Measurements from ENCODE around the gene FAM120B. TPM values are rescaled to one million over a fixed set of nuclear protein-coding genes. Genes with fewer than 3 reads are reported as not detected.

The FAM120B gene
- total and polyA plus RNA-seq, 3 experiments from 2014 or later = 19.1 to 29.8 (median 20.9) TPM

DNA sequence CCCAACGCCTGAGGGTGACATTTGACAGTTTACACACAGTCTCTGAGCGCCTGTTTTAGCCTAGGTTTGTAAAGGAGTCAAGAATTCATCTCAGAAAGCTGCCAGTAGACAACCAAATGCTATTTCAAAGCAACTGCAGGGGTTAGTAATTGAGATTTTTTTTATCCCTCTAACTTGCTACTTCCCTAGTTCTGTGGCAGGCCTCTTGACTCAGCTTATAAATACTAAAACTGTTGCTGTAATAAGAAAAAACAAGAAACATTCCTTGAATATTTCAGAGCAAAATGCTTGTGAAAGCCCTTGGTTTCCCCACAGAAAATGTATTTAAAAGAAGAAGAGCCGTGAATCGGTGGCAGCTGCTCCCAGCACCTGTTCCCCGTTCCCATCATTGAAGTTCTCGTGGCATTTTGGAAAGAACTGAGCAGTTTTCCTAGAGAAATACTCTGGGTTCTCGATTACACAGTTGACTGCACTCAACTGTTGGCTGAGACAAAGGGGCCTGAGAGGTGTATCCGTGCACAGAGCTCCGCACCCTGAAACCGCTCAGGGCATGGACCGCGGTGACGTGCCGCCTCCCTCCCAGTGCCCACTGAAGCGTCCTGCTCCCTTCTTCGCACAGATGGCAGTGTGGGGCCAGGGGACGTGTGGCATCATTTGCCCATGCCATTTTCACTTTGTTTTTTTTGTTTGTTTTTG lies 36.6 kb upstream of the FAM120B start:
- Mint-ChIP-seq H3K27me3 (peaks cover 11 to 13% of the 10 kb centered on the region in 2 donors), H3K4me3 (peak overlapping the region in 1 of 7 donors; percentile 63), H3K36me3 (no peaks in the 10 kb centered on the region), H3K4me1 (peaks cover 18 to 27% (median 20%) of the 10 kb centered on the region in 3 donors), H3K9me3 (no peaks in the 10 kb centered on the region), H3K27ac (no peak overlapping the region)
- H3K36me3 ChIP-seq (ENCODE audit: insufficient read depth, low read length) = no peaks in the 10 kb centered on the region
- H3K4me1 ChIP-seq (ENCODE audit: insufficient read depth, low read length) = peaks cover 22% of the 10 kb centered on the region
- ChIA-PET CTCF (no interaction called here), POLR2A (no interaction called here)
- H3K4me3 ChIP-seq (ENCODE audit: low read length) = no peak overlapping the region
- no peak for DNase-seq
- no peak overlapping the region for H3K27ac ChIP-seq (ENCODE audit: low read depth, low read length)
- H3K27me3 ChIP-seq (ENCODE audit: insufficient read depth, low read length, poor library complexity, severe bottlenecking) = peaks cover 8% of the 10 kb centered on the region
- H3K9me3 ChIP-seq (ENCODE audit: low read length) = no peaks in the 10 kb centered on the region

GRCh38 chr6:170270984-170271593 lies 35.5 kb upstream of the FAM120B start:
- POLR2A ChIA-PET = interaction anchor here (1.6 to 2.3 kb wide), 3 partner anchors 14 to 183 kb away, joined by 3 to 10 read pairs (median 7); no protein-coding TSS in a partner anchor
- peak overlapping the region in 5 of 8 donors; percentile 75 to 89 (median 77) for H3K27ac Mint-ChIP-seq
- CTCF ChIA-PET = interaction anchor here (2.0 kb wide), 1 partner anchor 21 kb away, joined by 9 read pairs; the partner anchor contains the start of gene DLL1

GRCh38 chr6:170271771-170272314 lies 34.7 kb upstream of the FAM120B start:
- DNase-seq = peak; percentile 61 to 85 (median 82)
- Histone ChIP-seq H3K27ac (ENCODE audit: low read depth, low read length) (no peak overlapping the region), H3K4me1 (ENCODE audit: insufficient read depth, low read length) (peaks cover 22% of the 10 kb centered on the region), H3K36me3 (ENCODE audit: insufficient read depth, low read length) (no peaks in the 10 kb centered on the region), H3K4me3 (ENCODE audit: low read length) (peak overlapping the region; percentile 75), H3K27me3 (ENCODE audit: insufficient read depth, low read length, poor library complexity, severe bottlenecking) (peaks cover 8% of the 10 kb centered on the region), H3K9me3 (ENCODE audit: low read length) (no peaks in the 10 kb centered on the region)
- Mint-ChIP-seq H3K4me3 (peak overlapping the region; percentile 60 to 94 (median 86)), H3K36me3 (no peaks in the 10 kb centered on the region), H3K4me1 (peaks cover 18 to 27% (median 20%) of the 10 kb centered on the region in 3 donors), H3K27me3 (peaks cover 5 to 20% of the 10 kb centered on the region in 2 donors), H3K9me3 (no peaks in the 10 kb centered on the region), H3K27ac (peak overlapping the region; percentile 67 to 89 (median 75))
- ChIA-PET POLR2A (interaction anchor here (0.6 to 2.3 kb wide), 6 partner anchors 13 to 1419 kb away, joined by 3 to 10 read pairs (median 4); no protein-coding TSS in a partner anchor), CTCF (interaction anchor here (1.0 to 2.0 kb wide), 6 partner anchors 15 to 482 kb away, joined by 3 to 9 read pairs (median 4); partner anchors contain the start of gene DLL1)

More at GRCh38 chr6:170270984-170271593, 35.5 kb upstream of the FAM120B start:
- no peak overlapping the region for H3K27ac ChIP-seq (ENCODE audit: low read depth, low read length)
- peak overlapping the region; percentile 75 for H3K4me3 ChIP-seq (ENCODE audit: low read length)
- Mint-ChIP-seq H3K4me1 (peaks cover 18 to 27% (median 20%) of the 10 kb centered on the region in 3 donors), H3K36me3 (no peaks in the 10 kb centered on the region), H3K4me3 (peak overlapping the region in 6 of 7 donors; percentile 84 to 94 (median 87)), H3K27me3 (peaks cover 9 to 16% of the 10 kb centered on the region in 2 donors), H3K9me3 (no peaks in the 10 kb centered on the region)
- no peak for DNase-seq
- peaks cover 22% of the 10 kb centered on the region for H3K4me1 ChIP-seq (ENCODE audit: insufficient read depth, low read length)
- peaks cover 8% of the 10 kb centered on the region for H3K27me3 ChIP-seq (ENCODE audit: insufficient read depth, low read length, poor library complexity, severe bottlenecking)
- no peaks in the 10 kb centered on the region for H3K9me3 ChIP-seq (ENCODE audit: low read length)
- H3K36me3 ChIP-seq (ENCODE audit: insufficient read depth, low read length) = no peaks in the 10 kb centered on the region

DNA sequence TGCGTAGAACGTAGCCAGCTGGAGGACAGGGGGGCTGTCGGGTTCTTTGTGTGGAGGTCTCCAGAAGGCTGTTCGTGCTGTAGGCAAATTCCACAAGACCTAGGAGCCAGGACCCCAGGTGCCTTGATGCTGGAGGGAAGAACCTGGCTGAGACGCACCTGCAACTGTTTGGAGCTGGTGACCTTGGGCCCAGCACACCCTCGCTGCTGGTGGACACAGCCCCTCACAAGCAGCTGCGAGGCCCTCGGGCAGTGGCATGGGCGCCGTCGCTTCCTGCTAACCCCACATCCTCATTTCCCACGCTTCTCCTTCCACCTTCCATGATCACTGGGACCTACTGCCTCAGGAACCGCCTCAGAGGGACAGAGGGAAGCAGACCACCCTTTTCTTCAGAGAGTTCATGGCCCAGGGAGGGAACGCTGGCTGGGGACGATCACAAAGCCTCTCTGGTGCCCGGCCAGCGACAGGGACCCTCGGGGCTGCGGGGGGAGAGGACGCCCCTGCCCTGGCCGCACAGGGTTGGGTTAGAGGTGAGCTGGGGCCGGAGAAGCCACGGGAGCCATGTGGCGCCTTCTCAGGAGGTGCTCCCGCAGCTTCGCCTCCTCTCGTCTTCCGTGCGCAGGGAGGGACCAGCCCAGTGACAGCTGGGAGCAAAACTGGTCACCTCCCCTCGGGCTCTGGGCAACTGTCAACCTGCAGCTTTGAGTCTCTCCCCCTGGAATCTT lies 34.1 kb upstream of the FAM120B start:
- CTCF ChIA-PET = interaction anchor here (1.0 to 2.0 kb wide), 6 partner anchors 15 to 483 kb away, joined by 3 to 9 read pairs (median 4); partner anchors contain the start of gene DLL1

DNA sequence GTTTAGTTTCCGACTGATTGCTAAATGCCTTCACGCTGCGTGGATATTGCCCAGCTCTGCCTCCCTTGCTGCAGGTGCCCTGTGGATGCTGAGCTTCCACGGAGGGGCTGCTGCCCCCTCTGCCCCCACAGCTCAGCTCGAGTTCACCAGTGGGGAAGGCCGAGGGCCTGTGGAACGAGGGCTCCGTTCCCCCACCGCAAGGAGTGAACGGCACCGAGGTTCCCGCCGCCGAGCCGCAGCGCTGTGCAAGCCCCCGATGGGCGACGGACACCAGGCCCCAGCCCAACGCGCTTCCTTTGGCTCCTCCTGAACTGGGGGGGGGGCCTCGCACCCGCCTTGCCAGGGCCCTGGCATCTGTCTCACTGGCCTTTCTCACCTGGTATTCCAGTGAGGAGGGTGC lies 33.4 kb upstream of the FAM120B start:
- Mint-ChIP-seq H3K9me3 (peaks cover 0 to under 1% (median 0%) of the 10 kb centered on the region in 5 donors), H3K27me3 (peaks cover 5 to 19% of the 10 kb centered on the region in 2 donors)
- H3K27me3 ChIP-seq (ENCODE audit: insufficient read depth, low read length, poor library complexity, severe bottlenecking) = peaks cover 8% of the 10 kb centered on the region

More for the DNA sequence above, 34.1 kb upstream of the FAM120B start:
- Histone ChIP-seq H3K27ac (ENCODE audit: low read depth, low read length) (no peak overlapping the region), H3K4me3 (ENCODE audit: low read length) (peak overlapping the region; percentile 75), H3K9me3 (ENCODE audit: low read length) (no peaks in the 10 kb centered on the region), H3K27me3 (ENCODE audit: insufficient read depth, low read length, poor library complexity, severe bottlenecking) (peaks cover 8% of the 10 kb centered on the region), H3K36me3 (ENCODE audit: insufficient read depth, low read length) (no peaks in the 10 kb centered on the region), H3K4me1 (ENCODE audit: insufficient read depth, low read length) (peaks cover 23% of the 10 kb centered on the region)
- Mint-ChIP-seq H3K27ac (peak overlapping the region; percentile 67 to 89 (median 75)), H3K4me1 (peaks cover 18 to 29% (median 20%) of the 10 kb centered on the region in 3 donors), H3K36me3 (no peaks in the 10 kb centered on the region), H3K9me3 (no peaks in the 10 kb centered on the region), H3K27me3 (peaks cover 5 to 22% of the 10 kb centered on the region in 2 donors), H3K4me3 (peak overlapping the region; percentile 60 to 94 (median 86))
- DNase-seq = no peak
- POLR2A ChIA-PET = interaction anchor here (1.0 to 2.3 kb wide), 5 partner anchors 12 to 184 kb away, joined by 3 to 10 read pairs (median 4); no protein-coding TSS in a partner anchor

GRCh38 chr6:170273681-170274080 lies 32.9 kb upstream of the FAM120B start:
- no peaks in the 10 kb centered on the region for H3K9me3 ChIP-seq (ENCODE audit: low read length)
- H3K27ac Mint-ChIP-seq = peak overlapping the region in 1 of 8 donors; percentile 76
- H3K9me3 Mint-ChIP-seq = peaks cover 0 to 2% (median 0%) of the 10 kb centered on the region in 5 donors
- peaks cover 8% of the 10 kb centered on the region for H3K27me3 ChIP-seq (ENCODE audit: insufficient read depth, low read length, poor library complexity, severe bottlenecking)
- peaks cover 26 to 38% (median 27%) of the 10 kb centered on the region in 3 donors for H3K4me1 Mint-ChIP-seq
- peak overlapping the region in 5 of 7 donors; percentile 22 to 81 (median 36) for H3K4me3 Mint-ChIP-seq
- no peak for DNase-seq
- peaks cover 34% of the 10 kb centered on the region for H3K4me1 ChIP-seq (ENCODE audit: insufficient read depth, low read length)
- POLR2A ChIA-PET = no interaction called here
- no peaks in the 10 kb centered on the region for H3K36me3 Mint-ChIP-seq
- H3K36me3 ChIP-seq (ENCODE audit: insufficient read depth, low read length) = no peaks in the 10 kb centered on the region
- H3K27ac ChIP-seq (ENCODE audit: low read depth, low read length) = no peak overlapping the region
- peaks cover 5 to 19% of the 10 kb centered on the region in 2 donors for H3K27me3 Mint-ChIP-seq
- CTCF ChIA-PET = no interaction called here
- no peak overlapping the region for H3K4me3 ChIP-seq (ENCODE audit: low read length)

More for the DNA sequence above, 33.4 kb upstream of the FAM120B start:
- Mint-ChIP-seq H3K36me3 (no peaks in the 10 kb centered on the region), H3K4me3 (peak overlapping the region in 2 of 7 donors; percentile 47 to 88), H3K27ac (peak overlapping the region in 2 of 8 donors; percentile 36 to 60), H3K4me1 (peaks cover 21 to 34% (median 22%) of the 10 kb centered on the region in 3 donors)
- CTCF ChIA-PET = interaction anchor here (2.0 kb wide), 1 partner anchor 19 kb away, joined by 9 read pairs; the partner anchor contains the start of gene DLL1
- peaks cover 29% of the 10 kb centered on the region for H3K4me1 ChIP-seq (ENCODE audit: insufficient read depth, low read length)
- no peak overlapping the region for H3K27ac ChIP-seq (ENCODE audit: low read depth, low read length)
- no peak overlapping the region for H3K4me3 ChIP-seq (ENCODE audit: low read length)
- H3K36me3 ChIP-seq (ENCODE audit: insufficient read depth, low read length) = no peaks in the 10 kb centered on the region
- POLR2A ChIA-PET = interaction anchor here (2.3 kb wide), 1 partner anchor 17 kb away, joined by 10 read pairs; no protein-coding TSS in a partner anchor
- H3K9me3 ChIP-seq (ENCODE audit: low read length) = no peaks in the 10 kb centered on the region
- DNase-seq = no peak
